Uterus (tissue), 2 donors: ENCODE measurements around the gene SUPT3H.

ENCODE experiments used
- POLR2A ChIP-seq, 2 donors: fragments of 450-650 bp; IDR thresholded peaks; one replicate each; pipeline ENCODE4 v1.6.1; 2016; ENCODE audit warnings: antibody characterized with exemption in 2 of 2, mild to moderate bottlenecking in 1 of 2, moderate library complexity in 1 of 2
- TF ChIP-seq, protein P1 (sequence below), 4 experiments: fragments of 200-600 bp in 2 of 4; fragments of 450-650 bp in 2 of 4; sonication (generic) in 2 of 4; IDR thresholded peaks; one replicate each; pipeline ENCODE4 v1.5.1; 2016 to 2019; ENCODE audit warnings: antibody characterized with exemption in 4 of 4, mild to moderate bottlenecking in 2 of 4, moderate library complexity in 1 of 4

DNA sequence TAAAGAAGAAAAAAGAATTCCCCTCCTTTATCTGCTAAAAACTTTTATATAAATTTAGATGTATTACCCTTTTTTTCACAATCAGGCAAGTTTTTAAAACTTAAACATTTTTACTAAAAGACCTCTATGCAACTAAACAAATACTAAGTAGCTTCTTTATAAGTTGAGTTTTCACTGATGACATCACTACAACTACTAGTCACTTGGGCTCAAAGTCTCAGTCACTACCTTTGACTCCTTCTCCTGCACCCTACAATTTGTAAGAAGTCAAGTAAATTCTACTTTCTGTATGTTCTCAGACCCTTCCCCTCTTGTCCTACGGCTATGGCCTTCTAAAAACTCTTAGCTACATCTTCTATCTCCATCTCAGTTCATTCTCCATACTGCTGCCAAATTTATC is 11.2 kb downstream of the SUPT3H start:
- TF ChIP-seq, protein P1, sequence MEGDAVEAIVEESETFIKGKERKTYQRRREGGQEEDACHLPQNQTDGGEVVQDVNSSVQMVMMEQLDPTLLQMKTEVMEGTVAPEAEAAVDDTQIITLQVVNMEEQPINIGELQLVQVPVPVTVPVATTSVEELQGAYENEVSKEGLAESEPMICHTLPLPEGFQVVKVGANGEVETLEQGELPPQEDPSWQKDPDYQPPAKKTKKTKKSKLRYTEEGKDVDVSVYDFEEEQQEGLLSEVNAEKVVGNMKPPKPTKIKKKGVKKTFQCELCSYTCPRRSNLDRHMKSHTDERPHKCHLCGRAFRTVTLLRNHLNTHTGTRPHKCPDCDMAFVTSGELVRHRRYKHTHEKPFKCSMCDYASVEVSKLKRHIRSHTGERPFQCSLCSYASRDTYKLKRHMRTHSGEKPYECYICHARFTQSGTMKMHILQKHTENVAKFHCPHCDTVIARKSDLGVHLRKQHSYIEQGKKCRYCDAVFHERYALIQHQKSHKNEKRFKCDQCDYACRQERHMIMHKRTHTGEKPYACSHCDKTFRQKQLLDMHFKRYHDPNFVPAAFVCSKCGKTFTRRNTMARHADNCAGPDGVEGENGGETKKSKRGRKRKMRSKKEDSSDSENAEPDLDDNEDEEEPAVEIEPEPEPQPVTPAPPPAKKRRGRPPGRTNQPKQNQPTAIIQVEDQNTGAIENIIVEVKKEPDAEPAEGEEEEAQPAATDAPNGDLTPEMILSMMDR (IDR thresholded peaks at IDR 0.05): no peak
- TF ChIP-seq POLR2A (IDR thresholded peaks at IDR 0.05): no peak
